Testis (tissue), 3 donors: ENCODE measurements around the gene CYP1A2. TPM values are rescaled to one million over a fixed set of nuclear protein-coding genes. Genes with fewer than 3 reads are reported as not detected.

Experiments used
- DNase-seq: peaks from one replicate; pipeline ENCODE4 v3.0.0-alpha.2; 2019
- H3K27ac ChIP-seq, 2 donors: fragments of 200-600 bp; sonication (generic); one replicate each; pipeline ENCODE4 v1.5.1; 2019
- H3K27me3 ChIP-seq: fragments of 200-600 bp; sonication (generic); one replicate; pipeline ENCODE4 v1.5.1; 2019
- H3K36me3 ChIP-seq: fragments of 200-600 bp; sonication (generic); one replicate; pipeline ENCODE4 v1.5.1; 2017; ENCODE audit warnings: low read depth; ENCODE audit errors: missing control alignments
- H3K4me1 ChIP-seq: fragments of 200-600 bp; sonication (generic); one replicate; pipeline ENCODE4 v1.5.1; 2019
- H3K4me3 ChIP-seq, 2 donors: fragments of 200-600 bp; sonication (generic); one replicate each; pipeline ENCODE4 v1.5.1; 2017 to 2019
- H3K9me3 ChIP-seq: fragments of 200-600 bp; sonication (generic); one replicate; pipeline ENCODE4 v1.5.1; 2017
- POLR2A ChIP-seq: fragments of 450-650 bp; IDR thresholded peaks from one replicate; pipeline ENCODE4 v1.6.1; 2017; ENCODE audit warnings: antibody characterized with exemption, mild to moderate bottlenecking, moderate library complexity
- WGBS, 2 donors: methylation state at CpG; one replicate each; pipeline ENCODE4 v1.1.5; 2018; 5-methylcytosine and 5-hydroxymethylcytosine counted together
- intact Hi-C: fragments of 100-400 bp; cut with DNase I; formaldehyde crosslinking; loops from one replicate; pipeline ENCODE4 v1.15.1; 2023; ENCODE audit warnings: low total_unique reads
- polyA plus RNA-seq: library from polyadenylated mRNA; stranded (reverse); fragments of 350-450 nt; fragmentation: Illumina TruSeq; extraction: RNeasy Lipid Tissue Mini Kit (QIAGEN cat#74804); gene quantifications from one replicate; pipeline ENCODE4 v1.2.3, GENCODE V29; 2014; ENCODE audit warnings: low read depth, low replicate concordance; ENCODE audit not compliant: insufficient read depth
- total RNA-seq, 2 donors: library from RNA; depleted of rRNA; stranded (reverse); fragments of >200 nt; gene quantifications; one replicate each; pipeline ENCODE4 v1.2.3, GENCODE V29; 2016
- TF ChIP-seq, protein P1 (sequence below), 3 experiments: fragments of 450-650 bp in 2 of 3; fragments of 200-600 bp in 1 of 3; sonication (generic) in 1 of 3; IDR thresholded peaks; one replicate each; pipeline ENCODE4 v1.5.1; 2016 to 2019; ENCODE audit warnings: antibody characterized with exemption in 3 of 3, mild to moderate bottlenecking in 2 of 3, moderate library complexity in 1 of 3

CYP1A2 gene
- total and polyA plus RNA-seq, 3 donors from 2014 or later: 0.12 to 0.31 TPM; not detected in 1

DNA sequence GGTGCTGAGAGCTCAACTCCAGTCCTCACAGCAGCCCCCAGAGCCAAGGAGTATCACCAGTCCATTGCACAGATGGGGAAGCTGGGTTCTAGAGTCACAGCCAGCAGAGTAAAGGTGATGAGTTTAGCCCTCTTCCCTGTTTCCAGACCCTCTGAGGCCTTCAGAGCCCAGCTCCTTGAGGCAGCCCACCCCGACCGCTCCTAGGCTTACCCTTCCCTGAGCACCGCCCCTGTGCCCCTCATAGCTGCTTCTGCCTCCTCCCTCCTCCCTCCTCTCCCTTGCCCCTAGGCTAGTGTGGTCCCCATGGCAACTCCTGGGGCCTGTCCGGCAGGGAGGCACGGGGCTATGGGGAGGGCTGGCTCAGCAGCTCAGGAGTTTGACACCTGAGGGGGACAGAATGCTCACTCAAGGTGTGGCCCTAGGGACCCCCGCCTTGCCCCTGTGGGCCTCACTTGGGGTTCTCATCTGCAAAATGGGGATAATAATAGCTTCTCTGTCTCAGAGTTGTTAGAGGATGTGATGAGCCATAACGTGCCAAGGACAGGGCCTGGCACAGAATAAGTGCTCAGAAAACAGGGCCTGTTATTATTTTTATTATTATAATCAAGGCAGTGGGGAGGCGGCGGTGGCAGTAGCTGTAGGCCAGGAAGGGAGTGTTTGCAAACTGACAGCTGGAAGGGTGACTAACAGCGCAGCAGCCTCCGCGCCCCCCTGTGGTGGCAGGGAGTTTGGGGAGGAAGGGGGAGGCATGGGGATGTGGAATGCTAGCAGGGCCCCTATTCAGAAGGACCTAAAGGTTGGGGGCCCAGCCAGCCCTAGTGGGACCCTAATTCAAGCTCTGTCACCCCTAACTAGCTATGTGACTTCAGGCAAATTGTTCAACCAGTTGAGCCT lies 44.7 kb downstream of the CYP1A2 start:
- H3K27me3 ChIP-seq: no peaks in the 10 kb centered on the region
- intact Hi-C loops: no loop called here
- H3K4me3 ChIP-seq: no peak overlapping the region
- no peaks in the 10 kb centered on the region for H3K36me3 ChIP-seq
- H3K9me3 ChIP-seq: no peaks in the 10 kb centered on the region
- TF ChIP-seq, protein P1, sequence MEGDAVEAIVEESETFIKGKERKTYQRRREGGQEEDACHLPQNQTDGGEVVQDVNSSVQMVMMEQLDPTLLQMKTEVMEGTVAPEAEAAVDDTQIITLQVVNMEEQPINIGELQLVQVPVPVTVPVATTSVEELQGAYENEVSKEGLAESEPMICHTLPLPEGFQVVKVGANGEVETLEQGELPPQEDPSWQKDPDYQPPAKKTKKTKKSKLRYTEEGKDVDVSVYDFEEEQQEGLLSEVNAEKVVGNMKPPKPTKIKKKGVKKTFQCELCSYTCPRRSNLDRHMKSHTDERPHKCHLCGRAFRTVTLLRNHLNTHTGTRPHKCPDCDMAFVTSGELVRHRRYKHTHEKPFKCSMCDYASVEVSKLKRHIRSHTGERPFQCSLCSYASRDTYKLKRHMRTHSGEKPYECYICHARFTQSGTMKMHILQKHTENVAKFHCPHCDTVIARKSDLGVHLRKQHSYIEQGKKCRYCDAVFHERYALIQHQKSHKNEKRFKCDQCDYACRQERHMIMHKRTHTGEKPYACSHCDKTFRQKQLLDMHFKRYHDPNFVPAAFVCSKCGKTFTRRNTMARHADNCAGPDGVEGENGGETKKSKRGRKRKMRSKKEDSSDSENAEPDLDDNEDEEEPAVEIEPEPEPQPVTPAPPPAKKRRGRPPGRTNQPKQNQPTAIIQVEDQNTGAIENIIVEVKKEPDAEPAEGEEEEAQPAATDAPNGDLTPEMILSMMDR (IDR thresholded peaks at IDR 0.05): no peak
- no peak for TF ChIP-seq POLR2A
- 85 to 88% methylated on average over 7 to 12 of the region's 12 CpGs for WGBS, 2 donors
- no peak for DNase-seq
- no peak overlapping the region for H3K27ac ChIP-seq
- H3K4me1 ChIP-seq: peaks cover 17% of the 10 kb centered on the region

DNA sequence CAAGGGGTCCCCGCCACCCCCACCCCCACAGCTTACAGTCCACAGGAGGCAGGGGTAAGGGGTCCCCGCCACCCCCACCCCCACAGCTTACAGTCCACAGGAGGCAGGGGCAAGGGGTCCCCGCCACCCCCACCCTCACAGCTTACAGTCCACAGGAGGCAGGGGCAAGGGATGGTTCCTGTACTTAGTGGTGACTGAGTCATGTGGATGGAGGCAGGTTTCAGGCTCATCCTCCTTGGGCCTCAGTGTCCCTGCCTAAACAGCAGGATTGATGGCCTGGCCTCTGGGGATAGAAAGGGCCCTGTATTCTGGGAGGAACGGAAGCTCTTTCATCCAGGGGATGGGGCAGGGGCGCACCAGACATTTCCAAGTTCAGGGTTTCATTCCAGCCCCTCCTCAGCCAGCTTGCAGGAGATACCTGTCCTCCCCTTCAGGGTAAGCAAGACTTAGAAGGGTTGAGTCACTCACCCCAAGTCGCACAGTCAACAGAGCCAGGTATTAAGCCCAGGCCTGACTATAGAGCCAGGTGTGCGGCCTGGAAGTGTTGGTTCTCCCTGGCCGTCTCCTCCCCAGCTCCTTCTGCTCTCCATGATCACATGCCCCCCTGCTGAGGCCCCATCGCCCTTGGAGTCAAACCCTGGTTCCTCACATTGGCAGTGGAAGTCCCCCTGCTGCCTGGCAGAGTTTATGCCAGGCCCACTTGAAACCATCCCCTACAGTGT lies 45.8 kb downstream of the CYP1A2 start:
- Histone ChIP-seq H3K27me3 (no peaks in the 10 kb centered on the region), H3K27ac (no peak overlapping the region), H3K4me1 (peaks cover 14% of the 10 kb centered on the region), H3K36me3 (no peaks in the 10 kb centered on the region), H3K4me3 (no peak overlapping the region), H3K9me3 (no peaks in the 10 kb centered on the region)
- DNase-seq: no peak
- WGBS, 2 donors: 80 to 94% methylated on average over 6 of the region's 9 CpGs
- TF ChIP-seq POLR2A: no peak
- TF ChIP-seq, protein P1 (IDR thresholded peaks at IDR 0.05): no peak
- intact Hi-C loops: no loop called here

DNA sequence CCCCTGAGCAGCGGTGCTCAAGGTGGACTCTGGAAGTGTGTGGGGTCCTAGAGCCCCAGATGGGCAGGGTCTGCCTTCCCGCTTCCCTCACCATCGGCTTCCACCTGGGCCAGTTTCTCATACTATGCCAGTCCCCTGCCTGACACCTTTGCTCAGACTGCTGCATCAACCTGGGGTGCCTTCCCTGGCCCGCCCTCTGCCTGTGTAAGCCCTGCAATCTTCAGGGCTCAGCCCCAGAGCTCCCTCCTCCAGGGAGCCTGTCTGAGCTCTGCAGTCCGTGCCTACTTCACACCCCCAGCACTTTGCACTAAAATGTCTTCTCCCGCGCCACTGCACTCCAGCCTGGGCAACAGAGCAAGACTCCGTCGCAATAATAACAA lies 46.3 kb downstream of the CYP1A2 start:
- no peak for DNase-seq
- 95 to 97% methylated on average over 9 of the region's 9 CpGs for WGBS, 2 donors
- Histone ChIP-seq H3K27me3 (no peaks in the 10 kb centered on the region), H3K4me1 (peaks cover 8% of the 10 kb centered on the region), H3K27ac (no peak overlapping the region), H3K9me3 (no peaks in the 10 kb centered on the region), H3K36me3 (no peaks in the 10 kb centered on the region), H3K4me3 (no peak overlapping the region)
- no peak for TF ChIP-seq POLR2A
- TF ChIP-seq, protein P1 (IDR thresholded peaks at IDR 0.05): no peak
- intact Hi-C loops: no loop called here

DNA sequence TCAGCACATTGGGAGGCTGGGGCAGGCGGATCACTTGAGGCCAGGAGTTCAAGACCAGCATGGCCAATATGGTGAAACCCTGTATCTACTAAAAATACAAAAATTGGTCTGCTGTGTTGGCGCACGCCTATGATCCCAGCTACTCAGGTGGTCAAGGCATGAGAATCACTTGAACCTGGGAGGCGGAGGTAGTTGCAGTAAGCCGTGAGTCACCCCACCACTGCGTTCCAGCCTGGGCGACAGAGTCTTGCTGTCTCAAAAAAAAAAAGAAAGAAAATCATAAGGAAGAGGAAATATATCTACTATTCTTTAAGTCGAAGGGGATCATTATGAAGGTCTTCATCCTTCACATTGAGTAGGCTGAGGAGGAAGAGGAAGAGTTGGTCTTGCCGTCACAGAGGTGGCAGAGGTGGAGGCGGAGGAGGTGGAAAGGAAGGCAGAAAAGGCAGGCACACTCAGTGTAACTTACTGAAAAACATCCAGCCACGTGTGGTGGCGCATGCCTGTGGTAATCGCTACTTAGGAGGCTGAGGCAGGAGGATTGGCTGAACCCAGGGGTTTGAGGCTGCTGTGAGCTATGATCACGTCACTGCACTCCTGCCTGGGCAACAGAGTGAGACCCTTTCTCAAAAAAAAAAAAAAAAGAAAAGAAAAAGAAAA lies 47.5 kb downstream of the CYP1A2 start:
- intact Hi-C loops: no loop called here
- no peak for DNase-seq
- TF ChIP-seq, protein P1 (IDR thresholded peaks at IDR 0.05): no peak
- no peak for TF ChIP-seq POLR2A
- H3K36me3 ChIP-seq: no peaks in the 10 kb centered on the region
- H3K27me3 ChIP-seq: no peaks in the 10 kb centered on the region
- H3K4me1 ChIP-seq: no peaks in the 10 kb centered on the region
- no peak overlapping the region for H3K4me3 ChIP-seq
- 89 to 92% methylated on average over 14 of the region's 14 CpGs for WGBS, 2 donors
- no peaks in the 10 kb centered on the region for H3K9me3 ChIP-seq
- H3K27ac ChIP-seq: no peak overlapping the region
